ENCODE measurements around the gene SETD7.

GRCh38 chr4:139488442-139488841, 67.6 kb downstream of the SETD7 start:
- TF ChIP-seq CBX5 (IDR thresholded peaks at IDR 0.05; ENCODE audit: low read depth, low read length): no peak
- TF ChIP-seq CREB1 (IDR thresholded peaks at IDR 0.05): no peak
- no peak for TF ChIP-seq POLR2AphosphoS5 (IDR thresholded peaks at IDR 0.05; ENCODE audit: low read depth, low read length)
- TF ChIP-seq, protein P1, sequence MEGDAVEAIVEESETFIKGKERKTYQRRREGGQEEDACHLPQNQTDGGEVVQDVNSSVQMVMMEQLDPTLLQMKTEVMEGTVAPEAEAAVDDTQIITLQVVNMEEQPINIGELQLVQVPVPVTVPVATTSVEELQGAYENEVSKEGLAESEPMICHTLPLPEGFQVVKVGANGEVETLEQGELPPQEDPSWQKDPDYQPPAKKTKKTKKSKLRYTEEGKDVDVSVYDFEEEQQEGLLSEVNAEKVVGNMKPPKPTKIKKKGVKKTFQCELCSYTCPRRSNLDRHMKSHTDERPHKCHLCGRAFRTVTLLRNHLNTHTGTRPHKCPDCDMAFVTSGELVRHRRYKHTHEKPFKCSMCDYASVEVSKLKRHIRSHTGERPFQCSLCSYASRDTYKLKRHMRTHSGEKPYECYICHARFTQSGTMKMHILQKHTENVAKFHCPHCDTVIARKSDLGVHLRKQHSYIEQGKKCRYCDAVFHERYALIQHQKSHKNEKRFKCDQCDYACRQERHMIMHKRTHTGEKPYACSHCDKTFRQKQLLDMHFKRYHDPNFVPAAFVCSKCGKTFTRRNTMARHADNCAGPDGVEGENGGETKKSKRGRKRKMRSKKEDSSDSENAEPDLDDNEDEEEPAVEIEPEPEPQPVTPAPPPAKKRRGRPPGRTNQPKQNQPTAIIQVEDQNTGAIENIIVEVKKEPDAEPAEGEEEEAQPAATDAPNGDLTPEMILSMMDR (IDR thresholded peaks at IDR 0.05; ENCODE audit: control extremely low read depth in 1 of 3, insufficient read depth in 1 of 3, low read depth in 1 of 3, low read length in 3 of 3): no peak

All from H1 (cell line).